WTC11 (cell line): Measurements from ENCODE around the gene NAXE. TPM values are rescaled to one million over a fixed set of nuclear protein-coding genes. Genes with fewer than 3 reads are reported as not detected.

Experiments
- ATAC-seq: fragments of 200-7000 bp; cut with Tn5 transposase; 2 replicates; pipeline ENCODE4 v1.10.0; 2021; ENCODE audit warnings: mild to moderate bottlenecking, moderate library complexity
- CTCF ChIA-PET: fragments of 300-600 bp; sonication (Branson Sonifier 250); formaldehyde crosslinking; loops from one replicate; lab custom pipeline; 2021; ENCODE audit warnings: antibody characterized with exemption; lab: Charles Lee
- POLR2A ChIA-PET: fragments of 350-600 bp; sonication (Branson Sonifier 250); formaldehyde crosslinking; loops from one replicate; lab custom pipeline; 2021; ENCODE audit warnings: antibody characterized with exemption; lab: Charles Lee
- DNase-seq: peaks from one replicate; pipeline ENCODE4 v3.0.0; 2021; ENCODE audit warnings: low spot score
- H3K27ac Mint-ChIP-seq: 2 replicates; pipeline ENCODE4 v1.8.0; 2021; ENCODE audit warnings: mixed read lengths
- H3K27me3 Mint-ChIP-seq: 2 replicates; pipeline ENCODE4 v1.8.0; 2021; ENCODE audit warnings: low read depth, mild to moderate bottlenecking, moderate library complexity, mixed read lengths
- H3K36me3 Mint-ChIP-seq: 2 replicates; pipeline ENCODE4 v1.8.0; 2021; ENCODE audit warnings: mixed read lengths
- H3K4me1 Mint-ChIP-seq: 2 replicates; pipeline ENCODE4 v1.8.0; 2022; ENCODE audit warnings: mixed read lengths
- H3K4me3 Mint-ChIP-seq: 2 replicates; pipeline ENCODE4 v1.8.0; 2021; ENCODE audit warnings: mild to moderate bottlenecking, moderate library complexity, mixed read lengths
- H3K9me3 Mint-ChIP-seq: 2 replicates; pipeline ENCODE4 v1.8.0; 2021; ENCODE audit warnings: mixed read lengths
- CBFB ChIP-seq: sonication (generic); formaldehyde crosslinking; IDR thresholded peaks from 2 replicates; pipeline ENCODE4 v1.8.1; 2022; ENCODE audit warnings: mild to moderate bottlenecking, low read depth, missing genetic modification reagents
- GRHL2 ChIP-seq: fragments of 250-450 bp; sonication (Bioruptor Pico); IDR thresholded peaks from 2 replicates; pipeline ENCODE4 v1.8.0; 2022; ENCODE audit warnings: mild to moderate bottlenecking, moderate library complexity; ENCODE audit not compliant: insufficient replicate concordance, severe bottlenecking
- NFATC4 ChIP-seq: fragments of 250-450 bp; sonication (Bioruptor Pico); IDR thresholded peaks from 2 replicates; pipeline ENCODE4 v1.9.0; 2021; ENCODE audit warnings: mild to moderate bottlenecking
- USF2 ChIP-seq: sonication (generic); formaldehyde crosslinking; IDR thresholded peaks from 2 replicates; pipeline ENCODE4 v1.8.1; 2023; ENCODE audit warnings: mild to moderate bottlenecking, missing genetic modification reagents, moderate library complexity
- ZBTB21 ChIP-seq: sonication (generic); formaldehyde crosslinking; IDR thresholded peaks from 2 replicates; pipeline ENCODE4 v1.8.1; 2023; ENCODE audit warnings: mild to moderate bottlenecking, missing genetic modification reagents, borderline replicate concordance
- ZNF219 ChIP-seq: sonication (generic); formaldehyde crosslinking; IDR thresholded peaks from 2 replicates; pipeline ENCODE4 v1.8.0; 2023; ENCODE audit warnings: missing genetic modification reagents, mild to moderate bottlenecking, borderline replicate concordance
- ZNF263 ChIP-seq: sonication (generic); formaldehyde crosslinking; IDR thresholded peaks from 2 replicates; pipeline ENCODE4 v1.8.1; 2022; ENCODE audit warnings: low read depth, mild to moderate bottlenecking, moderate library complexity, missing genetic modification reagents
- ZNF317 ChIP-seq: sonication (generic); formaldehyde crosslinking; IDR thresholded peaks from 2 replicates; pipeline ENCODE4 v1.8.1; 2023; ENCODE audit warnings: low read depth, mild to moderate bottlenecking, moderate library complexity, missing genetic modification reagents, borderline replicate concordance
- ZNF532 ChIP-seq: fragments of 250-450 bp; sonication (Bioruptor Pico); IDR thresholded peaks from 2 replicates; pipeline ENCODE4 v1.9.0; 2021; ENCODE audit warnings: mild to moderate bottlenecking, borderline replicate concordance
- total RNA-seq: library from RNA; stranded (reverse); gene quantifications from 3 replicates; pipeline ENCODE4 v1.2.3, GENCODE V29; 2021
- TF ChIP-seq, protein P1 (sequence below): sonication (generic); formaldehyde crosslinking; IDR thresholded peaks from 2 replicates; pipeline ENCODE4 v1.8.0; 2022; ENCODE audit warnings: mild to moderate bottlenecking, missing genetic modification reagents
- TF ChIP-seq, protein P2 (sequence below): fragments of 250-450 bp; sonication (Bioruptor Pico); IDR thresholded peaks from 2 replicates; pipeline ENCODE4 v1.9.0; 2021; ENCODE audit warnings: mild to moderate bottlenecking
- TF ChIP-seq, protein P3 (sequence below): fragments of 250-450 bp; sonication (Bioruptor Pico); IDR thresholded peaks from 2 replicates; pipeline ENCODE4 v2.1.2; 2022; ENCODE audit warnings: mild to moderate bottlenecking, moderate library complexity

NAXE gene
- total RNA-seq, 1 experiment from 2014 or later, result 81.6 TPM

DNA sequence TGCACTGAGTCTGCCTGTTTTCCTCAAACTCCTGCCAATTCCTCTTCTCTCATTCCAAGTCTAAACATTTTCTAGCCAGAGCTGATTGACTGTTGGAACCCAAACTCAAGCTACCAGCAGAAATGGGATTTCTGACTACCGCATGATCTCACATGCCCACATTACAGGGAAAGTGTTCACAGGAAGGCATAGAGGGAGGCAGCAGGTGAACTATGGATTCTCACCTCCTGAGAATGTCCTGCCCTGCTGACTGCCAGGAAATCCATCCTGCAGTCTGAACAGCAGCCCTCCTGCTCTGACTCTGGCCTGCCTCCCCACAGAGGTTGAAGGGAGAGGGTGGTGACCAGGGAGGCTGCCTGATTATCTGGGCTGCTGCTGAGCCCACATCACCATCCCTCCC, 41.7 kb upstream of the NAXE start (continued):
- TF ChIP-seq, protein P1, sequence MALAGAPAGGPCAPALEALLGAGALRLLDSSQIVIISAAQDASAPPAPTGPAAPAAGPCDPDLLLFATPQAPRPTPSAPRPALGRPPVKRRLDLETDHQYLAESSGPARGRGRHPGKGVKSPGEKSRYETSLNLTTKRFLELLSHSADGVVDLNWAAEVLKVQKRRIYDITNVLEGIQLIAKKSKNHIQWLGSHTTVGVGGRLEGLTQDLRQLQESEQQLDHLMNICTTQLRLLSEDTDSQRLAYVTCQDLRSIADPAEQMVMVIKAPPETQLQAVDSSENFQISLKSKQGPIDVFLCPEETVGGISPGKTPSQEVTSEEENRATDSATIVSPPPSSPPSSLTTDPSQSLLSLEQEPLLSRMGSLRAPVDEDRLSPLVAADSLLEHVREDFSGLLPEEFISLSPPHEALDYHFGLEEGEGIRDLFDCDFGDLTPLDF (CRISPR knock-in tag), result no peak

DNA sequence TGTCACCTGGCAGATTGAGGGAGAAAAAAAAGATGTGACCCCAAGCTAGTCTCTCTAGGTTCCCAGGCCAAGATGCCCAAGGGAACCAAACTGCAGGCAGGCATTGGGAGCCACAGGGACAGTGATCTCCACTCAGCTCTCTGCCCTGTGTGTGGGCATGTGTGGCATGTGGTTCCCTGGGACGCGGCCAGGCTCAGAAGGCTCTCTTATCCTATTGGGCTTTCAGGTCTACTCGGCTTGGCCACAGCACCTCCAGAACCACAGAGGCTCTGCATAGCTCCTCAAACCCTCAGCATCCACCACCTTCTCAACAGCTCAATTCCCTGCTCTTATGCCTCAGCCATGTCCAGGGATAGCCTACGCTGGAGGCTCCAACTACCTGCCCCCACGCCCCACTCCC, 41.2 kb upstream of the NAXE start:
- Mint-ChIP-seq H3K4me3 (no peak overlapping the region), H3K27ac (no peak overlapping the region), H3K4me1 (no peaks in the 10 kb centered on the region), H3K27me3 (no peaks in the 10 kb centered on the region), H3K36me3 (peaks cover 13% of the 10 kb centered on the region), H3K9me3 (no peaks in the 10 kb centered on the region)
- ChIA-PET CTCF (interaction anchor here (0.7 to 3.8 kb wide), 4 partner anchors 25 to 98 kb away, joined by 3 to 17 read pairs (median 4); no protein-coding TSS in a partner anchor), POLR2A (no interaction called here)
- TF ChIP-seq USF2 (CRISPR knock-in tag), result no peak
- TF ChIP-seq ZNF263 (CRISPR knock-in tag), result no peak
- no peak for TF ChIP-seq ZNF532 (CRISPR knock-in tag)
- TF ChIP-seq ZBTB21 (CRISPR knock-in tag), result no peak
- DNase-seq, result no peak
- no peak for ATAC-seq

DNA sequence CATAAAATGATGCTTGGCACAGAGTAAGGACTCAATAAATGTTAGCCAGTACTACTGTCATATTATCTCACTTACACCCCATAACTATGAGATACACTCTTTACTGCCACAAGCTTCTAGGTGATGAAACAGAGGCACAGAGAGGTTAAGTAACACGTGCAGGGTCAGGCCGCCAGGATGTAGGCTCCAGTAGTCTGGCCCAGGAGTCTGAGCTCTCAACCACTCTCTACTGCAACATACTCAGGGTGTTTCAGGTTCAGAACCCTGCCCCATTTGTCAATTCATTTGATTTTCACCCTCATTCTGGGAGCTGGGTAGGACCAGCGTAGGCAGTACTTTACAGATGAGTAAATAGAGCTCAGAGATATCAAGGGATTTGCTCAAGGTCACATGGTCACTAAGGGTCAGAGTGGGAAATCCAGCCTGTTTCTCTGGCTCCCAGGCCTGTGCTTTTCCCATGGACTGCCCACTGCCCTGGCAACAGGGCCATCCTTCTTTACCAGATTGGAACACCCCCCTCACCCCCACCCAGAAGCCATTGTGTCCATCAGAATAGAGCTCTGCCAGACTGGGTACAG, 40.4 kb upstream of the NAXE start:
- DNase-seq (no peak), ATAC-seq (no peak)
- ChIA-PET POLR2A (no interaction called here), CTCF (interaction anchor here (3.8 kb wide), 1 partner anchor 70 kb away, joined by 17 read pairs; no protein-coding TSS in a partner anchor)
- Mint-ChIP-seq H3K27me3 (no peaks in the 10 kb centered on the region), H3K27ac (no peak overlapping the region), H3K9me3 (no peaks in the 10 kb centered on the region), H3K4me1 (no peaks in the 10 kb centered on the region), H3K36me3 (peaks cover 20% of the 10 kb centered on the region), H3K4me3 (no peak overlapping the region)
- TF ChIP-seq ZNF219 (CRISPR knock-in tag) (no peak), NFATC4 (CRISPR knock-in tag) (no peak), CBFB (CRISPR knock-in tag) (no peak), ZNF317 (CRISPR knock-in tag) (no peak), GRHL2 (CRISPR knock-in tag) (no peak)
- TF ChIP-seq, protein P2, sequence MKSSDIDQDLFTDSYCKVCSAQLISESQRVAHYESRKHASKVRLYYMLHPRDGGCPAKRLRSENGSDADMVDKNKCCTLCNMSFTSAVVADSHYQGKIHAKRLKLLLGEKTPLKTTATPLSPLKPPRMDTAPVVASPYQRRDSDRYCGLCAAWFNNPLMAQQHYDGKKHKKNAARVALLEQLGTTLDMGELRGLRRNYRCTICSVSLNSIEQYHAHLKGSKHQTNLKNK (CRISPR knock-in tag), result no peak

GRCh38 chr1:156551869-156552268, 39.7 kb upstream of the NAXE start:
- ChIA-PET POLR2A (no interaction called here), CTCF (interaction anchor here (3.8 kb wide), 1 partner anchor 71 kb away, joined by 17 read pairs; no protein-coding TSS in a partner anchor)
- no peaks in the 10 kb centered on the region for H3K4me1 Mint-ChIP-seq
- no peaks in the 10 kb centered on the region for H3K9me3 Mint-ChIP-seq
- peaks cover 21% of the 10 kb centered on the region for H3K36me3 Mint-ChIP-seq
- no peak overlapping the region for H3K4me3 Mint-ChIP-seq
- TF ChIP-seq, protein P3, sequence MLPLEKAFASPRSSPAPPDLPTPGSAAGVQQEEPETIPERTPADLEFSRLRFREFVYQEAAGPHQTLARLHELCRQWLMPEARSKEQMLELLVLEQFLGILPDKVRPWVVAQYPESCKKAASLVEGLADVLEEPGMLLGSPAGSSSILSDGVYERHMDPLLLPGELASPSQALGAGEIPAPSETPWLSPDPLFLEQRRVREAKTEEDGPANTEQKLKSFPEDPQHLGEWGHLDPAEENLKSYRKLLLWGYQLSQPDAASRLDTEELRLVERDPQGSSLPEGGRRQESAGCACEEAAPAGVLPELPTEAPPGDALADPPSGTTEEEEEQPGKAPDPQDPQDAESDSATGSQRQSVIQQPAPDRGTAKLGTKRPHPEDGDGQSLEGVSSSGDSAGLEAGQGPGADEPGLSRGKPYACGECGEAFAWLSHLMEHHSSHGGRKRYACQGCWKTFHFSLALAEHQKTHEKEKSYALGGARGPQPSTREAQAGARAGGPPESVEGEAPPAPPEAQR (CRISPR knock-in tag), result no peak
- no peak for TF ChIP-seq ZNF219 (CRISPR knock-in tag)
- ATAC-seq (no peak), DNase-seq (no peak)
- H3K27me3 Mint-ChIP-seq, result no peaks in the 10 kb centered on the region
- no peak overlapping the region for H3K27ac Mint-ChIP-seq
